GM12891 (cell line): ENCODE measurements around the gene SLC35F2.

Source experiments
- DNase-seq: peaks from one replicate; pipeline ENCODE4 v3.0.0; 2011; ENCODE audit warnings: low spot score; ENCODE audit not compliant: insufficient read length
- FAIRE-seq: peaks from 2 replicates; lab custom pipeline; 2011; peaks lifted over from hg19 to GRCh38; lab: Jason Lieb, UNC
- PAX5 ChIP-seq: IDR thresholded peaks from 2 replicates; pipeline ENCODE4 v1.6.1; 2011; ENCODE audit warnings: low read length, moderate library complexity, mild to moderate bottlenecking; ENCODE audit not compliant: insufficient read depth, severe bottlenecking
- POLR2A ChIP-seq: IDR thresholded peaks from 2 replicates; pipeline ENCODE4 v1.6.1; 2011; ENCODE audit warnings: low read depth, low read length, control low read depth
- POLR2AphosphoS5 ChIP-seq: IDR thresholded peaks from 2 replicates; pipeline ENCODE4 v1.6.1; 2011; ENCODE audit warnings: low read depth, low read length, control low read depth
- POU2F2 ChIP-seq: IDR thresholded peaks from 2 replicates; pipeline ENCODE4 v1.6.1; 2011; ENCODE audit warnings: low read depth, mild to moderate bottlenecking, control low read depth, low read length, moderate library complexity
- SPI1 ChIP-seq: IDR thresholded peaks from 2 replicates; pipeline ENCODE4 v1.6.1; 2011; ENCODE audit warnings: low read depth, low read length, control low read depth
- TAF1 ChIP-seq: IDR thresholded peaks from 2 replicates; pipeline ENCODE4 v1.6.1; 2011; ENCODE audit warnings: low read depth, low read length, control low read depth

Gene SLC35F2

DNA sequence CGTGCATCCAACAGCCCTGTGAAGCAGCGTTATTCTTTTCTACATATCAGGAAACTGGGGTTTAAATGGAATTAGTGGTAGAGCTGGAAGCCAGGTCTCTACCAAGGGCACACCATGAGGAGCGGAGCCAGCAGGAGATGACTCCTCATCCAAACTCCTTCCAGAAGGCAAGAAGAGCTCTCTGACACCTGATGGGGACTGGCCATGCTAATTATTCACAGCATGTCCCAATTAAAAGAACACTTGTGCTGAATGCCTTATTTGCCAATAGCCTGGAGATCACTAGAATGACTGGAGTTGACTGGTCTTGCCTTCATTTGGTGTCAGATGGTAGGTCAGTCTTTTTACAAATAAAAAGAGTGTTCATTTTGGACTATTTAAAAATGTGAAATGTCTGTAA is 113.9 kb downstream of the SLC35F2 start:
- FAIRE-seq (no peak), DNase-seq (no peak)
- TF ChIP-seq TAF1 (no peak), POU2F2 (no peak), POLR2AphosphoS5 (no peak), POLR2A (no peak), PAX5 (no peak), SPI1 (no peak)

DNA sequence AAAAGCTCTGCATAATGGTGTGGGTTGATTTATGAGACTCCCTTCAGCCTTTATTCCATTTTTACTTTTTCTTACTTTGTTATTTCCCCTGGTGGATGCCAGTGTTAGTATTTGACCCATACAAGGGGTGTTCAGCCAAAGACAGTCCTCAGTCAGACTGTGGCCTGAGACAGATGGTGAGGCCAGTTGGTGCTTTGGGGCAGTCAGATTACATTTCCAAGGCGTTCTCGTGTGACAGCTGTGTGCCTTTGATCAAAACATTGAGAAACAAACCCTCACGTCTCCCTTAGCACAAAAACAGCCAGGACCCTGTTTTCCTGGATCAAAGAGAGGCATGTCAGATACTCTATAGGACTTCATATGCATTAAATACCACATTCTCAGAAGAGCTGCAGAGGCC is 115.4 kb downstream of the SLC35F2 start:
- no peak for DNase-seq
- TF ChIP-seq POLR2A: no peak
- FAIRE-seq: no peak

DNA sequence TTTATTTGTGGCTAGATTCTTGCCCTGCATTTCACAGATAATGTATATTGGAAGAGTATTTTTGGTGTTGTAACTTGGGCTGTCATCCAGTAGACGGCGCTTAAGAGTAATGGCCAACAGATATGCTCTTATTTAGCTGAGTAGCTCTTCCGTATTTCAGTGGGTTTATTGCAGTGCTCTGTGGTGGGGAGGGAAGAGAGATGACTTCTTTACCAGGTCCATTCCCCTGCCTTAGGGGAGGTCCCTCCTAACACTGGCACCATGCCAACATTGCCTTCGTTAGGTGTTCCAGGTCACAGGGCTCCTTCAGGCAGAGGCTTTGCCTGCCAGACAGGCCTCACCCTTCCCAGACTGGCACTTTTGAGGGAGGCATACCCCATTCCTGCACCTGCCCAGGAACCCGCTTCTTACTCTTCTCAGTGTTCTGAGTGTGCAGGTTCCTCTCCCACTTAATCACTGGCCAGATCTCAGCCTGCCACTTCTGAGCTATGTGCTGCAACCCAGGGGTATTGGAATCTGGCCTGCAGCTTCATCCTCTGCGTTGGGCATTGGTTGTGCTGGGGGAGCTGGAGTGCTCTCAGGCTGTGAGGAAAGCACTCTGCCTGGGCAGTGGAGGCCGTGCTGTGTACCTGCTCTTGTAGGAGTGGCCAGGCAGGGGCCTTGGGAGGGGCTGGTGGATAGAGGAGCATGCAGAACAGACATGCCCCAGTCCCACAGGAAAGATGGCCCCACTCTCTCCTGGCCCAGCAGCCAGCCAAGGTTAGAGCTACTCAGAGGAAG is 117.4 kb downstream of the SLC35F2 start:
- no peak for TF ChIP-seq PAX5
- no peak for TF ChIP-seq POU2F2
- TF ChIP-seq TAF1: no peak
- TF ChIP-seq SPI1: peak; percentile 72
- TF ChIP-seq POLR2AphosphoS5: no peak
- TF ChIP-seq POLR2A: no peak
- peak; percentile 94 for FAIRE-seq
- peak; percentile 34 for DNase-seq
